Measurements from ENCODE around the gene LLCFC1. TPM values are rescaled to one million over a fixed set of nuclear protein-coding genes. Genes with fewer than 3 reads are reported as not detected.

The LLCFC1 gene
- total RNA-seq, 2 experiments from 2014 or later = not detected

DNA sequence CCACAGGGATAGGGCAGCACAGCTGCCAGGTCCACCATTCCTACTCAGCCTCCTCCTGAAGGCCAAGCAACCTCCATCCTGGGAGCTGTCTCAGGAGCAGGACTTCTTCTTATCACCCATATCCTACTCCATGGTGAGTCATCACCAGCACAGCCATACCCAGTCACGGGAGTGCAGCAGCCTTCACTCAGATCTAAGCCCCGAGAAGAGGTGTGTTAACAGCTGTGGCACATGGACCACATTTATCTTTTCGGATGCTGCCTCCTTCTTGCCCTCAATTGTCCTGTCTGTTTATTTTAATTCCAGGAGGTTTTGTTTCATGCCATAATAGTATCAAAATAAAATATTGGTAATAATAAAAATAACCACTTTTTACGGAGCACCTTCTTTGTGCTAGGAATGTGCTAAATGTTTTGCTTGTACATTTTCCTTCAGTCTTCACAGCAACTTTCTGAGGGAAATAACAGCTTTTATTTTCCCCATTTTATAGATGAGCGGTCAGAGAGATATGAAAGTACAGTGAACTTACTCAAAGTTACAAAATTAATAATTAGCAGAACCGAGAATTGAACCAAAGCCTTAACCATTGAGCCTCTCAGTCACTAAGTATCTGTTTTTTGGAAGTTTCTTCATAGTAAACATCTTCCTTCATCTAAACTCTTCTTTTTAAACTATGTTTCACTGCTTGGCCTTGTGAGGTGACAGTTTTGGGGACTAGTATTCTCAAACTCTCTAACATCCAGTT, 25.4 kb downstream of the LLCFC1 start:
- H3K4me1 ChIP-seq (ENCODE audit: insufficient read depth, low read length, poor library complexity, severe bottlenecking) = no peaks in the 10 kb centered on the region
- POLR2A ChIA-PET = interaction anchor here (0.6 to 0.8 kb wide), 2 partner anchors 9 to 11 kb away, joined by 3 to 6 read pairs; no protein-coding TSS in a partner anchor
- no peak overlapping the region for H3K4me2 ChIP-seq (ENCODE audit: low read length)
- no peak for DNase-seq (ENCODE audit: low spot score)
- no TSS peak for BruUV-seq (replicated peaks)
- no peaks in the 10 kb centered on the region for H3K79me2 ChIP-seq (ENCODE audit: insufficient read depth, low read depth, low read length)
- CTCF ChIA-PET (ENCODE audit: unreplicated experiment) = no interaction called here
- no peaks in the 10 kb centered on the region for H3K9me2 ChIP-seq (ENCODE audit: insufficient read depth, low read length)
- no peaks in the 10 kb centered on the region for H3K9me3 ChIP-seq (ENCODE audit: low read length)
- intact Hi-C loops (cut with micrococcal nuclease; ENCODE audit: unreplicated experiment) = no loop called here
- TF ChIP-seq, protein P1, sequence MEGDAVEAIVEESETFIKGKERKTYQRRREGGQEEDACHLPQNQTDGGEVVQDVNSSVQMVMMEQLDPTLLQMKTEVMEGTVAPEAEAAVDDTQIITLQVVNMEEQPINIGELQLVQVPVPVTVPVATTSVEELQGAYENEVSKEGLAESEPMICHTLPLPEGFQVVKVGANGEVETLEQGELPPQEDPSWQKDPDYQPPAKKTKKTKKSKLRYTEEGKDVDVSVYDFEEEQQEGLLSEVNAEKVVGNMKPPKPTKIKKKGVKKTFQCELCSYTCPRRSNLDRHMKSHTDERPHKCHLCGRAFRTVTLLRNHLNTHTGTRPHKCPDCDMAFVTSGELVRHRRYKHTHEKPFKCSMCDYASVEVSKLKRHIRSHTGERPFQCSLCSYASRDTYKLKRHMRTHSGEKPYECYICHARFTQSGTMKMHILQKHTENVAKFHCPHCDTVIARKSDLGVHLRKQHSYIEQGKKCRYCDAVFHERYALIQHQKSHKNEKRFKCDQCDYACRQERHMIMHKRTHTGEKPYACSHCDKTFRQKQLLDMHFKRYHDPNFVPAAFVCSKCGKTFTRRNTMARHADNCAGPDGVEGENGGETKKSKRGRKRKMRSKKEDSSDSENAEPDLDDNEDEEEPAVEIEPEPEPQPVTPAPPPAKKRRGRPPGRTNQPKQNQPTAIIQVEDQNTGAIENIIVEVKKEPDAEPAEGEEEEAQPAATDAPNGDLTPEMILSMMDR (conservative IDR thresholded peaks at IDR 0.05; ENCODE audit: low read length) = no peak
- TF ChIP-seq EZH2phosphoT487 (IDR thresholded peaks at IDR 0.05; ENCODE audit: borderline replicate concordance, low read depth, low read length) = no peak
- no peaks in the 10 kb centered on the region for H4K20me1 ChIP-seq (ENCODE audit: insufficient read depth, low read length)
- H3K36me3 ChIP-seq (ENCODE audit: insufficient read depth, low read length) = no peaks in the 10 kb centered on the region
- H2AFZ ChIP-seq (ENCODE audit: low read length) = no peak overlapping the region
- H3K4me3 ChIP-seq (ENCODE audit: low read depth, low read length, poor library complexity, severe bottlenecking) = no peak overlapping the region
- no peak overlapping the region for H3K27ac ChIP-seq (ENCODE audit: low read depth, low read length, poor library complexity, severe bottlenecking)

DNA sequence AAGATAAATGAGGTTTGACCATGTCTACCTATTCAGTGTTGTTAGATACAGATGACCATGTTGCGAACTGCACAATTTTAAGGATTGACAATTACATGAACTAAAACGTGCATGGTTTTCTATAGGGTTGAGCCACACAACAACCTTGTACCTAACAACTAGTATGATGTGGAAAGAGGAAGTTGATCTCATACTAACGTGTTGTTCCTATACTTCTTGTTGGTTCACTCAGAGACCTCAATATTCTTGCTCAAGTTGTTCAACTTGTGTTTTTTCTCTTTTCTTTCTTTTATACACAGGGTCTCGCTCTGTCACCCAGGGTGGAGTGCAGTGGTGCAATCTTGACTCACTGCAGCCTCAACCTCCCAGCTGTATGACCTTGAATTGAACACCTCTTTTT, 28.9 kb downstream of the LLCFC1 start:
- Histone ChIP-seq H3K9me2 (ENCODE audit: insufficient read depth, low read length) (no peaks in the 10 kb centered on the region), H3K4me3 (ENCODE audit: low read depth, low read length, poor library complexity, severe bottlenecking) (no peak overlapping the region), H4K20me1 (ENCODE audit: insufficient read depth, low read length) (no peaks in the 10 kb centered on the region), H3K79me2 (ENCODE audit: insufficient read depth, low read depth, low read length) (no peaks in the 10 kb centered on the region), H3K4me2 (ENCODE audit: low read length) (no peak overlapping the region), H3K27ac (ENCODE audit: low read depth, low read length, poor library complexity, severe bottlenecking) (no peak overlapping the region), H3K4me1 (ENCODE audit: insufficient read depth, low read length, poor library complexity, severe bottlenecking) (no peaks in the 10 kb centered on the region), H2AFZ (ENCODE audit: low read length) (no peak overlapping the region), H3K36me3 (ENCODE audit: insufficient read depth, low read length) (no peaks in the 10 kb centered on the region), H3K9me3 (ENCODE audit: low read length) (no peaks in the 10 kb centered on the region)
- BruUV-seq (replicated peaks) = no TSS peak
- ChIA-PET POLR2A (no interaction called here), CTCF (ENCODE audit: unreplicated experiment) (no interaction called here)
- TF ChIP-seq, protein P1 (conservative IDR thresholded peaks at IDR 0.05; ENCODE audit: low read length) = no peak
- TF ChIP-seq EZH2phosphoT487 (IDR thresholded peaks at IDR 0.05; ENCODE audit: borderline replicate concordance, low read depth, low read length) = no peak
- intact Hi-C loops (cut with micrococcal nuclease; ENCODE audit: unreplicated experiment) = no loop called here
- DNase-seq (ENCODE audit: low spot score) = no peak

DNA sequence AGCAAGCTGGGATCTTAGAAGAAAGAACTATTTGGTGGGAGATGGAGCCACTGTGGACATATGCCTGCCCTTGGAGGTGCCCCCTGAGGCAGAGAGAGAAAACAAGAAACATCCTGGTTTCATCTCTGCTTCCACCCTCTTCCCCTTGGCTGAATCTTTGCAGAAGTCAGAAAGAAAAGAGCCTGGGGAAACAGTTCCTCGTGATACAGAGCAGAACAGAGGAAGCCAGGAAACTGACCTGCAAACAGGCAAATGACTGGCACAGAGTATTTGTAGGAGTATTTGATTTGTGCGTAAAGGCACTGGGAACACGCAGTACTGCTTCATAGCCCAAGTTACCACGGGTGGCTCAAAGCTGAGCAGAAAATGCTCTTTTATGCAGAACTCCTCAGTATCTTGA, 29.9 kb downstream of the LLCFC1 start:
- no peak overlapping the region for H3K4me3 ChIP-seq (ENCODE audit: low read depth, low read length, poor library complexity, severe bottlenecking)
- H3K9me3 ChIP-seq (ENCODE audit: low read length) = no peaks in the 10 kb centered on the region
- H3K4me2 ChIP-seq (ENCODE audit: low read length) = no peak overlapping the region
- no peaks in the 10 kb centered on the region for H3K36me3 ChIP-seq (ENCODE audit: insufficient read depth, low read length)
- H4K20me1 ChIP-seq (ENCODE audit: insufficient read depth, low read length) = no peaks in the 10 kb centered on the region
- POLR2A ChIA-PET = no interaction called here
- CTCF ChIA-PET (ENCODE audit: unreplicated experiment) = no interaction called here
- no peaks in the 10 kb centered on the region for H3K4me1 ChIP-seq (ENCODE audit: insufficient read depth, low read length, poor library complexity, severe bottlenecking)
- no peaks in the 10 kb centered on the region for H3K79me2 ChIP-seq (ENCODE audit: insufficient read depth, low read depth, low read length)
- H2AFZ ChIP-seq (ENCODE audit: low read length) = no peak overlapping the region
- no peak overlapping the region for H3K27ac ChIP-seq (ENCODE audit: low read depth, low read length, poor library complexity, severe bottlenecking)
- BruUV-seq (replicated peaks) = no TSS peak
- DNase-seq (ENCODE audit: low spot score) = no peak
- no peaks in the 10 kb centered on the region for H3K9me2 ChIP-seq (ENCODE audit: insufficient read depth, low read length)
- TF ChIP-seq, protein P1 (conservative IDR thresholded peaks at IDR 0.05; ENCODE audit: low read length) = no peak
- intact Hi-C loops (cut with micrococcal nuclease; ENCODE audit: unreplicated experiment) = no loop called here

All from OCI-LY7 (cell line).